GM18867 (cell line): ENCODE data around the gene PDE8B.
"Not testable (repeated sequence)": the region's sequence is repeated elsewhere in the genome, so short reads cannot be mapped to it uniquely, and the experiment has no call there.

Source experiments
- ATAC-seq: cut with Tn5 transposase; IDR thresholded peaks from one replicate; pipeline ENCODE4 v1.9.1; 2021; ENCODE audit warnings: mild to moderate bottlenecking, moderate library complexity; ENCODE audit not compliant: unreplicated experiment

The PDE8B gene

DNA sequence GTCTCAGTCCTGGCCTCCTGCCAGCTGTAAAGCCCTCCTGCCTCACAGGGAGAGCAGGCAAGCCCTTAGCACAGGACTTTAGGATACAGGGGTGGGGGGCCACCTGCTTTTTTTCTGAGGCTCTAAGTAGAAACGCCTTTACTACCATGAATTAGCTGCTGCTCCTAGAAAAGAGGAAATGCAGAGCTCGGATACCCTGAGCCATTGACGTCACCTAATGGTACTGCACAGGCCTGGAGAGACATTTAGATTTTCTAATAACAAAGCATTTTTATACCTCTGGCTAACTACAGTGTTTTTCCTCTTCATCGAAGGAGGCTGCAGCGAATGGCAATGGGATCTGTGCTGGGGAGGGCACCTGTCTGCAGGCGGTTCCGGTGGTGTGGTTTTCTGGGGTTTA lies 144.6 kb downstream of the PDE8B start:
- ATAC-seq = no peak

- ATAC-seq = no peak
These were observed 145.3 kb downstream of the PDE8B start for GRCh38 chr5:77355751-77356150.

DNA sequence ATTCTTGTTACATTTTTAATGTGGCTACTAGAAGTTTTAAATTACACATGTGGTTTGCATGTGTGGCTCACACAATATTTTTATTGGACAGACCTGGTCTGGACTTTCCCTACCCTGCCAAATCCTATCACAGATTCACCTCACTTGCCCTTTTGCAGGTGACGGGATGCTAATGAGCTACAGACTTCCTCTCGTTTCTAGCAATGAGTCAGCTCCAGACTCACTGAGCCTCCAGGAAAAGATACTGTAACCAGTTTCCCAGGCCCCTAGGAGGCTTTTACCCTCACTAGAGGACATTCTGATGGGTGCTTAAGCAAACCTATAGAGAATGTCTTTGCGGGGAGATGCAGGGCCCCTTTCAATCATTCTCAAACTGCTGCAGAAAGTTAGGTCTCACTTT lies 146.3 kb downstream of the PDE8B start:
- ATAC-seq = peak; percentile 85

DNA sequence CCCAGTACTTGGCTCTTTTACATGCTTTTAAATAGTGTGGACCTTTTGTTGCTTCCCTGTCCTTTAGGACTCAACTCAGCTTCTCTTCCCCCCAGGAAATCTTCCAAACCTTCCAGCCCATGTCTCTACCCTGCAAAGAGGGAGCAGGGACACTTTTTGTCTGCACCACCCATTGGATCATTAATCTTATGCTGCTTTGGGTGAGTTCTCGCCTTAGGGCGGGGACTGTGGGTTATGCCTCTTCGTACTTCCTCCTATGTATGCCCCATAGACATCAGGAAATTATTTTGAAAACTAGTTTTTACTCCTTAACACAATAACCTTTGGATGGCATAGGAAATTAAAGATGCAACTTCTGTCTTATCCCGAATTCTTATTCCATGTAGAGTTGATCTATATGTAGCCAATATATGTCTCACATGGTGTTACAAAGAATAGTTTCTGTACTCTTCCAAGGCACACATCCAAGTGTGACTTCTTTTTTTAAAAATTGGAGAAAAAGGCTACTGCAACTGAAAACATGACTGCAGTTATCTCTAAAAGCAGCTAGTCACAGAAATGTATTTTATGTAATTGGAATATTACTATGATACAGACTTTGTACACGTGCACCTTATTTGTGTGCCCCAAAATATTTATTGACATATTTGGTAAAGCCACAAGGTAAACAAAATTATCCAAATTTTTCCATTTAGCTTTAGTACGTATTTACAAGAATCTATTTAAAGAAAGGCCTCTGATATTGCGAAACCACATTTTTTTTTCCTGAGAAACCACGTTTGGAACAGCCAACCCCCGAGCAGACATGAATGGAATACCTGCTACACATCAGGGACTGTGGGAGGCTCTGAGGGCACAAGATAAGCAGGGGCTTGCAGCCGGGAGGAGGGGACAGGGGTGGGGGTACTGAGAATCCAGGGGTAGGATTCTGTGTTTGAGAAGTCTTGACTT lies 148.1 kb downstream of the PDE8B start:
- ATAC-seq = no peak

- no peak for ATAC-seq
These were observed 148.8 kb downstream of the PDE8B start for GRCh38 chr5:77359231-77359630.

DNA sequence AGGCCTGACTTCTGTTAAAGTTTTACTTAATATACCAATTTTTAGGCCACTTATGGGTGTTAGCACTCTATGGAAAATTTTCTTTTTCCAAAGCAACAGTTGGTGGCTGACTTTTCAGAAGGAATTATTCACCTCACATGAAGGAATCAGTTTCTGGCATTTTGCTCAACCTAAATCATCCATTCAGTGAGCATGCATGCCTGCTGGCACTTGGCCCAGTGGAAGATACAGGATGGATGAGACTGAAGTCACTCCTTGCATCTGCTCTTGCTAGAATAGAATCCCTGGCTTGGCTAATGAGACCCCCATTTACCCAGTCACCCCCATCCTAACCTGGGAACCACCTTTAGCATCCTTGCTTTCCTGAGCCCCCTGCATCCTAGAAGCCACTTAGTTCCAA lies 149.9 kb downstream of the PDE8B start:
- no peak for ATAC-seq

DNA sequence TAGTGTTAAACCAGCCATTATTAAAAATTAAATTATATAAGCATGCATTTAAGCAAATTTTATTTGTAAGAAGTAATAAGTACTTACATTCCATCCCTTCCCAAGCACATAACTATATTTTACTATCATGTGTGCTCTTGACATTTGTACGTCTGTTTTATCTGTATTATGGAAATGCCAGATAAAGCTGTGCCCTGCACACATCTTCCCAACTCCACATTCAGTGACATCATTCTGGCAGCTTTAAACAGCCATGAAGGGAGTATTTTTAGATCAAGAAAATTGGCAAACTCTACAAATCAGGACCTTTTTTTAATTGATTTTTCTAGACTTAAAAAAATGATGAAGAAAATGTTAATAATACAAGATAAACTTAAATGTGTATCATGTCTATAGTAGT lies 150.5 kb downstream of the PDE8B start:
- ATAC-seq = no peak

DNA sequence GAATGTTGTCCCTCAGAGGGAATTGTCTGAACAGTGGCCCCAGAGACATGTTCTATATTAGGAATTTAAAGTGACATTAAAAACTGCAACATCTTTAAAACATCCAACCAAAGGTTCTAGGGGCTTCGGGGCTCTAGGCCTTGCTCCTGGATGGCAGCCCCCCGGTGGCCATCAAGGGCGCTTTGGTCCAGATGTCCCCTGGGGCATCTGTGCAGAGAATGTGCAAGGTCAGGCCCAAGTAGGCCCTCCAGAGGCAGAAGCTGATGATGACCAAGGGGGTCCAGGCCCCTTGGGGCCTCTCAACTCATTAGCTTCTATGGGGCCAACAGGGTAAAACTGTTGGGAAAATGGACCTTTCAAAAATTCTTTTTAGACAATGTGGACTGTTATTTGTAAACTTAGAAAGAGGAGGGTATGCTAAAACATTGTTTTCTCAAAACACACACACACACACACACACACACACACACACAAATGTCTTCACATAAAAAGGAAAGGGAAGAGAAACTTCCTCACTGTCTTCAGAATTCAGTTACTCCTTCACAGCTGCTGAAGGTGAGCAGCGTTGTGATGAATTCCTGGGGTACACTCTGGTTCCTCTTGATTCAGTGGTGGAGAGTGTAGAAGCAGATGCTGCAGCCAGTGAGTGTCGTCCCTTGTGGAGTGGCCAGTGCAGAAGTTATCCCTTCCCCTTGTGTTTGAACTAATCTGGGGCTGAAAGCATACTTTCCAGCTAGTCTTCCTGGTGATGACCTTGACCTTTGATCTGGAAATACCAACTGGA lies 156.4 kb downstream of the PDE8B start:
- ATAC-seq = no peak

DNA sequence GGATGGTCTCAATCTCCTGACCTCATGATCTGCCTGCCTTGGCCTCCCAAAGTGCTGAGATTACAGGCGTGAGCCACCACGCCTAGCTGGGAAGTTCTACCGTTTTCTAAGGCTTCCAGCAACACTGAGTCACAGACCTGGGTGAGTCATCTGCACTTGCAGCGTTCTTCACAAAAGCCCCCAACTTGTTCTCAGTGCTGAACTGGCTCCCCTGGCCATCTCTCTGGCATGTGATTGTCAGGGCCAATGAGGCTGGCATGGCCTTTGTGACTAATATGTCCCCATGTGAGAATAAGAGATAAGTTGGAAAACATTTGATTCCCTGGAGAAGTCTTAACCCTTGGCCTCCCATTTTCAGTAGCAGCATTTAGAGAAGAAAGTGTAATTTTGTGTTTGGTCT lies 157.3 kb downstream of the PDE8B start:
- ATAC-seq = no peak

GRCh38 chr5:77368367-77368766 lies 157.9 kb downstream of the PDE8B start:
- no peak for ATAC-seq

DNA sequence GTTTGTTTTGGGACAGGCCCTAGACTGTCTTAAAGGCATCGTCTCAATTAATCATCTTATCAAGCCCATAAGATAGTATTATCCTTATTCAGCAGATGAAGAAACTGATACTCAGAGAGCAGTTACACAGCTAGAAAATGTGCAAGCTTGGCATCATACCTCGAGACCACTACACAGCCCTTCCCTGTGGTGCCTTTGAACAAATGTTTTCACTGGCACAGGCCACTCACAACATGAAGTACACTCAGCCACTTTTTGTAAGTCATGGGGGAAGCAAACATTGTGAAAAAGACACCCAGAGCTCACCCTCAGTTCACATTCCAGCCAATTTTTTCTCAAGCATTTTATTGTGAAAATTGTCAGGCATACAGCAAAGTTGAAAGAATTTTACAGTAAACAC lies 159.1 kb downstream of the PDE8B start:
- no peak for ATAC-seq

DNA sequence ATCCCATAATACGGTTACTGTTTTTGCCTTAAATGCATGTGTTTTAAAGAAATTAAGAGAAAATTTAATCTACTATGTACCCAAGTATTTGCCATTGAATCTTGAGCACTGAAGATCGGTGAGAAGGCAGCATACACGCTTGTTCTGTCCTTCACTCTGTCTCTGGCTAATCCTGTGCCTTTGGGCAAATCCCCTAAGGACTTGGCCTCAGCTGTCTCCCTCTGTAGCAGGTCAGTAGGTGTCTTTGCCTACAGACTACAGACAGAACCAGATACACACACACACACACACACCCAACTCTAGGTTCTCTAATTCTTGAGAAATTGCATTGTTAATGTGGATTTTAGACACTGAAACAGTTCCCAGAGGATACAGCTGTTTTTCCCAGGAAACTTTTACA lies 164.2 kb downstream of the PDE8B start:
- ATAC-seq = no peak

DNA sequence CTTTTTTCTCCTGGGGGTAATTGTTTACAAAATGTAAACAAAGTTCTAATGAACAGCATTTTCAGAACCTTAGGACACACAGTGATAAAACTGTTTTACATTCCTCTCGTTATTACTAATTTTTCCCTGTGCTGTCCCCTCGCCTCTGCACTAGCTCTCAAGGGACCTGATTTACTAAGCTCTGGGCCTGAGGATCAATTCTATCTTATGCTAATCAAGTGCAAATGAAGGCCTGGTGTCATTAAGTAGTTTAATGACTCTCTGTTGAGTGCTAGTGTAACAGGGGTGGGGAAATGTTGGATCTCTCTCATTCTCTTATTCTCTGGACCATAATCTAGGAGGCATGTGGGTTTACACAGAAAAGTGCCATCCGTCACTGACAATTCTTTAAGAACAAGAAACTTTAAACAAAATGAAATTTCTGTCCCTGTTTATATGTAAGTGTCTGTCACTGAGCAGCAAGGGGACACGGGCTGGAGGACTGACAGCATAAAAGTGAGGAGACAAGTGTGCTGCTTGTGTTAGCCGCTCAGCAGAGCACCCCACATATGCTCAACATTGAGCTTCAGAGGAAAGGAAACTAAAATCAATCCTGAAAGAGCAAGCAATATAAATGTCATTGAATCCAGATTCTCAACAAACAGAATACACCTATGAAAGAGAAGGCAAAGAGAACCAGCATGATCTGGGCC lies 166.3 kb downstream of the PDE8B start:
- ATAC-seq = no peak

GRCh38 chr5:77379558-77380061 lies 169.1 kb downstream of the PDE8B start:
- ATAC-seq = peak; percentile 76

- no peak for ATAC-seq
These were observed 170.2 kb downstream of the PDE8B start for GRCh38 chr5:77380636-77381035.

DNA sequence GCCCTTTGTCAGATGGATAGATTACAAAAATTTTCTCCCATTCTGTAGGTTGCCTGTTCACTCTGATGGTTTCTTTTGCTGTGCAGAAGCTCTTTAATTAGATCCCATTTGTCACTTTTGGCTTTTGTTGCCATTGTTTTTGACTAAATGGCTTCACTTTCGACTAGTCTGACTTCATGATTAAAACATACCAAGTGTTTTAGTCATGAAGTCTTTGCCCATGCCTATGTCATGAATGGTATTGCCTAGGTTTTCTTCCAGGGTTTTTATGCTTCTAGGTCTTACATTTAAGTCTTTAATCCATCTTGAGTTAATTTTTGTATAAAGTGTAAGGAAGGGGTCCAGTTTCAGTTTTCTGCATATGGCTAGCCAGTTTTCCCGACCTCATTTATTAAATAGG lies 172.9 kb downstream of the PDE8B start:
- not testable (repeated sequence) for ATAC-seq

DNA sequence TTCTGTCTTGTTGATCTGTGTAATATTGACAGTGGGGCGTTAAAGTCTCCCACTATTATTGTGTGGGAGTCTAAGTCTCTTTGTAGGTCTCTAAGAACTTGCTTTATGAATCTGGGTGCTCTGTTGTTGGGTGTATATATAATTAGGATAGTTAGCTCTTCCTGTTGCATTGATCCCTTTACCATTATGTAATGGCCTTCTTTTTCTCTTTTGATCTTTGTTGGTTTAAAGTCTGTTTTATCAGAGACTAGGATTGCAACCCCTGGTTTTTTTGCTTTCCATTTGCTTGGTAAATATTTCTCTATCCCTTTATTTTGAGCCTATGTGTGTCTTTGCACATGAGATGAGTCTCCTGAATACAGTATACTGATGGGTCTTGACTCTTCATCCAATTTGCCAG lies 175.9 kb downstream of the PDE8B start:
- ATAC-seq = not testable (repeated sequence)

GRCh38 chr5:77389746-77390145 lies 179.3 kb downstream of the PDE8B start:
- no peak for ATAC-seq

GRCh38 chr5:77390221-77390620 lies 179.7 kb downstream of the PDE8B start:
- ATAC-seq = no peak

GRCh38 chr5:77390795-77391194 lies 180.3 kb downstream of the PDE8B start:
- ATAC-seq = no peak

DNA sequence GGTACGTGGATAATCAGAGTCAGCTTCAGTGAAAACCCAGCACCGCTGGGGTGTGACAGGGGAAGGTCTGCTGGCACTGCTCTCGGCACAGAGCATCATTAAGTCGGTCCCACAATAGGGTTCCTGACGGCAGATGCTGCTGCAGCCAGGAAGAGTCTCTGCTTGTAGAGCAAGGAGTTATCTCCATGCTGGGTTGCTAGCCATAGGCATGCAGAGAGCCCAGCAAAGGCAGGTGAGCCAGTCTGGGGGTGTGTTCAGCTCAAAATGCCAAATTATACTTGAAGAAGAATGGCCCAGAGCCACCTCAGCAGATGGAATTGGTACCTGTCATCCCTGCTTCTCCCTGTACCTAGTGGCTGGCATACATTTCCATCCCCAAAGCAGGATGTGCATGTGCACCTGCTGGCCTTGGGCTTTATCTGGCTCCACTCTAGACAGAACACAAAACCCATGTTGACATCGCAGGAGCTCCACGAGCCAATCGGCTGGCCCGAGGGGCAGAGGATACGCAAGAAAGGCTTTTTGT lies 180.8 kb downstream of the PDE8B start:
- no peak for ATAC-seq
